WERI-Rb-1 (cell line): ENCODE measurements around the gene MAP4K3.

Experiments used
- DNase-seq: peaks from one replicate; pipeline ENCODE4 v3.0.0-alpha.2; 2020
- H3K27ac ChIP-seq: fragments of 250-450 bp; sonication (Bioruptor Pico); 2 replicates; pipeline ENCODE4 v1.5.1; 2020; ENCODE audit warnings: mild to moderate bottlenecking, moderate library complexity
- H3K27me3 ChIP-seq: fragments of 250-450 bp; sonication (Bioruptor Pico); 2 replicates; pipeline ENCODE4 v1.5.1; 2021; ENCODE audit warnings: mild to moderate bottlenecking, low read depth, moderate library complexity; ENCODE audit not compliant: insufficient read depth, severe bottlenecking
- H3K36me3 ChIP-seq: fragments of 250-450 bp; sonication (Bioruptor Pico); 2 replicates; pipeline ENCODE4 v1.5.1; 2020; ENCODE audit warnings: mild to moderate bottlenecking, moderate library complexity
- H3K4me3 ChIP-seq: 2 replicates; pipeline ENCODE4 v1.5.1; 2011; ENCODE audit warnings: low read depth, mild to moderate bottlenecking, control low read depth, low read length
- H3K9me3 ChIP-seq: fragments of 250-450 bp; sonication (Bioruptor Pico); 2 replicates; pipeline ENCODE4 v1.5.1; 2021; ENCODE audit warnings: mild to moderate bottlenecking, moderate library complexity; ENCODE audit not compliant: severe bottlenecking
- CTCF ChIP-seq: IDR thresholded peaks from 2 replicates; pipeline ENCODE4 v1.5.1; 2011; ENCODE audit warnings: low read depth, mild to moderate bottlenecking, control low read depth, inconsistent platforms, low read length

MAP4K3 gene

GRCh38 chr2:39311469-39311868, 125.6 kb downstream of the MAP4K3 start:
- Histone ChIP-seq H3K27ac (no peak overlapping the region), H3K9me3 (no peaks in the 10 kb centered on the region), H3K36me3 (peaks cover 7% of the 10 kb centered on the region)

GRCh38 chr2:39308778-39309177, 128.3 kb downstream of the MAP4K3 start:
- DNase-seq: no peak
- TF ChIP-seq CTCF: no peak
- Histone ChIP-seq H3K27me3 (no peaks in the 10 kb centered on the region), H3K4me3 (no peak overlapping the region), H3K9me3 (no peaks in the 10 kb centered on the region), H3K27ac (no peak overlapping the region), H3K36me3 (peaks cover 3% of the 10 kb centered on the region)

More at GRCh38 chr2:39311469-39311868, 125.6 kb downstream of the MAP4K3 start:
- DNase-seq: no peak
- no peak overlapping the region for H3K4me3 ChIP-seq
- no peaks in the 10 kb centered on the region for H3K27me3 ChIP-seq
- TF ChIP-seq CTCF: no peak

- no peaks in the 10 kb centered on the region for H3K9me3 ChIP-seq
Observed at GRCh38 chr2:39306626-39307025, 130.5 kb downstream of the MAP4K3 start.

GRCh38 chr2:39304729-39305128, 132.4 kb downstream of the MAP4K3 start:
- DNase-seq: no peak
- no peak for TF ChIP-seq CTCF
- Histone ChIP-seq H3K36me3 (no peaks in the 10 kb centered on the region; the same call in 1 of the 2 replicates), H3K27ac (no peak overlapping the region), H3K9me3 (no peaks in the 10 kb centered on the region), H3K4me3 (no peak overlapping the region), H3K27me3 (no peaks in the 10 kb centered on the region)

More at GRCh38 chr2:39306626-39307025, 130.5 kb downstream of the MAP4K3 start:
- no peaks in the 10 kb centered on the region for H3K27me3 ChIP-seq
- no peak for TF ChIP-seq CTCF
- H3K4me3 ChIP-seq: no peak overlapping the region
- H3K27ac ChIP-seq: no peak overlapping the region
- no peak for DNase-seq
- H3K36me3 ChIP-seq: peaks cover 2% of the 10 kb centered on the region; the same call in 1 of the 2 replicates

- Histone ChIP-seq H3K27ac (no peak overlapping the region), H3K27me3 (no peaks in the 10 kb centered on the region), H3K9me3 (no peaks in the 10 kb centered on the region), H3K4me3 (no peak overlapping the region), H3K36me3 (no peaks in the 10 kb centered on the region; the same call in 1 of the 2 replicates)
- no peak for TF ChIP-seq CTCF
- DNase-seq: no peak
Observed at GRCh38 chr2:39304200-39304599, 132.9 kb downstream of the MAP4K3 start.

GRCh38 chr2:39301352-39301751, 135.7 kb downstream of the MAP4K3 start:
- DNase-seq: no peak
- Histone ChIP-seq H3K27ac (no peak overlapping the region), H3K9me3 (no peaks in the 10 kb centered on the region), H3K4me3 (no peak overlapping the region), H3K27me3 (no peaks in the 10 kb centered on the region), H3K36me3 (no peaks in the 10 kb centered on the region; the same call in none of the 2 replicates)
- no peak for TF ChIP-seq CTCF
